Suprapubic skin (tissue), 3 donors: ENCODE results near the gene WDFY4.

Experiments
- CTCF ChIP-seq, 2 donors: fragments of 200-600 bp in 1 of 2; fragments of 450-650 bp in 1 of 2; sonication (generic) in 1 of 2; IDR thresholded peaks; one replicate each; pipeline ENCODE4 v1.5.1; 2016 to 2019; ENCODE audit warnings: antibody characterized with exemption in 2 of 2, mild to moderate bottlenecking in 1 of 2, moderate library complexity in 1 of 2
- POLR2A ChIP-seq, 2 donors: fragments of 450-650 bp; IDR thresholded peaks; one replicate each; pipeline ENCODE4 v1.6.1; 2017; ENCODE audit warnings: antibody characterized with exemption in 2 of 2, mild to moderate bottlenecking in 2 of 2, moderate library complexity in 2 of 2

- TF ChIP-seq CTCF (IDR thresholded peaks at IDR 0.05) (no peak), POLR2A (IDR thresholded peaks at IDR 0.05) (no peak)
Observed at GRCh38 chr10:48879451-48879850, 194.8 kb downstream of the WDFY4 start.
